ENCODE measurements around the gene CHN2.

Gene CHN2

GRCh38 chr7:29469976-29470557 lies 275.5 kb downstream of the CHN2 start:
- no peak for DNase-seq (ENCODE audit: low spot score)

GRCh38 chr7:29471444-29472138 lies 277.0 kb downstream of the CHN2 start:
- no peak for DNase-seq (ENCODE audit: low spot score)

GRCh38 chr7:29476916-29477315 lies 282.3 kb downstream of the CHN2 start:
- no peak for DNase-seq (ENCODE audit: low spot score)

GRCh38 chr7:29478226-29478625 lies 283.7 kb downstream of the CHN2 start:
- DNase-seq (ENCODE audit: low spot score) = no peak

- no peak for DNase-seq (ENCODE audit: low spot score)
These were observed 284.2 kb downstream of the CHN2 start for GRCh38 chr7:29478687-29479240.

GRCh38 chr7:29479301-29480200 lies 285.0 kb downstream of the CHN2 start:
- no peak for DNase-seq (ENCODE audit: low spot score)

GRCh38 chr7:29480451-29480850 lies 285.9 kb downstream of the CHN2 start:
- no peak for DNase-seq (ENCODE audit: low spot score)

- no peak for DNase-seq (ENCODE audit: low spot score)
These were observed 286.5 kb downstream of the CHN2 start for GRCh38 chr7:29480934-29481651.

GRCh38 chr7:29482056-29482455 lies 287.5 kb downstream of the CHN2 start:
- DNase-seq (ENCODE audit: low spot score) = no peak

GRCh38 chr7:29483219-29484104 lies 288.9 kb downstream of the CHN2 start:
- DNase-seq (ENCODE audit: low spot score) = no peak

GRCh38 chr7:29484280-29484679 lies 289.7 kb downstream of the CHN2 start:
- no peak for DNase-seq (ENCODE audit: low spot score)

GRCh38 chr7:29485339-29486190 lies 291.0 kb downstream of the CHN2 start:
- DNase-seq (ENCODE audit: low spot score) = no peak

- no peak for DNase-seq (ENCODE audit: low spot score)
These were observed 291.7 kb downstream of the CHN2 start for GRCh38 chr7:29486191-29486700.

GRCh38 chr7:29487424-29487823 lies 292.8 kb downstream of the CHN2 start:
- no peak for DNase-seq (ENCODE audit: low spot score)

- no peak for DNase-seq (ENCODE audit: low spot score)
These were observed 293.8 kb downstream of the CHN2 start for GRCh38 chr7:29488203-29488970.

GRCh38 chr7:29488977-29489376 lies 294.4 kb downstream of the CHN2 start:
- peak; percentile 36 for DNase-seq (ENCODE audit: low spot score)

GRCh38 chr7:29490094-29490607 lies 295.6 kb downstream of the CHN2 start:
- no peak for DNase-seq (ENCODE audit: low spot score)

GRCh38 chr7:29494350-29494749 lies 299.8 kb downstream of the CHN2 start:
- no peak for DNase-seq (ENCODE audit: low spot score)

- no peak for DNase-seq (ENCODE audit: low spot score)
These were observed 301.1 kb downstream of the CHN2 start for GRCh38 chr7:29495653-29496052.

Data from kidney capillary endothelial cell (primary cell).